ENCODE measurements around the gene RNH1. TPM values are rescaled to one million over a fixed set of nuclear protein-coding genes. Genes with fewer than 3 reads are reported as not detected.

Gene RNH1
- total RNA-seq, 4 donors from 2014 or later, result 218 to 259 (median 230) TPM

- DNase-seq (ENCODE audit: low spot score) (no peak), ATAC-seq (ENCODE audit: low FRiP score) (peak; percentile 89)
- TF ChIP-seq CTCF (IDR thresholded peaks at IDR 0.05), result no peak
Measured at GRCh38 chr11:460331-461199, 46.5 kb downstream of the RNH1 start.

GRCh38 chr11:459511-460220 lies 47.4 kb downstream of the RNH1 start:
- ATAC-seq (ENCODE audit: low FRiP score) (no peak), DNase-seq (ENCODE audit: low spot score) (no peak)
- no peak for TF ChIP-seq CTCF (IDR thresholded peaks at IDR 0.05)

GRCh38 chr11:457111-457760 lies 49.8 kb downstream of the RNH1 start:
- ATAC-seq (ENCODE audit: low FRiP score) (no peak), DNase-seq (ENCODE audit: low spot score) (no peak)
- no peak for TF ChIP-seq CTCF (IDR thresholded peaks at IDR 0.05)

GRCh38 chr11:456533-456932 lies 50.5 kb downstream of the RNH1 start:
- TF ChIP-seq CTCF (IDR thresholded peaks at IDR 0.05), result no peak
- no peak for ATAC-seq (ENCODE audit: low FRiP score)
- no peak for DNase-seq (ENCODE audit: low spot score)

- ATAC-seq (ENCODE audit: low FRiP score) (no peak), DNase-seq (ENCODE audit: low spot score) (no peak)
- no peak for TF ChIP-seq CTCF (IDR thresholded peaks at IDR 0.05)
Measured at GRCh38 chr11:455566-456147, 51.4 kb downstream of the RNH1 start.

GRCh38 chr11:454801-455565 lies 52.1 kb downstream of the RNH1 start:
- TF ChIP-seq CTCF (IDR thresholded peaks at IDR 0.05), result no peak
- ATAC-seq (ENCODE audit: low FRiP score) (no peak), DNase-seq (ENCODE audit: low spot score) (no peak)
